Urothelium cell line (cell line): ENCODE results near the gene OSBPL8.

Experiments
- DNase-seq: peaks from one replicate; pipeline ENCODE4 v3.0.0; 2011; ENCODE audit warnings: low spot score, mixed read lengths
- FAIRE-seq: peaks from 2 replicates; lab custom pipeline; 2011; peaks lifted over from hg19 to GRCh38; lab: Jason Lieb, UNC

OSBPL8 gene

DNA sequence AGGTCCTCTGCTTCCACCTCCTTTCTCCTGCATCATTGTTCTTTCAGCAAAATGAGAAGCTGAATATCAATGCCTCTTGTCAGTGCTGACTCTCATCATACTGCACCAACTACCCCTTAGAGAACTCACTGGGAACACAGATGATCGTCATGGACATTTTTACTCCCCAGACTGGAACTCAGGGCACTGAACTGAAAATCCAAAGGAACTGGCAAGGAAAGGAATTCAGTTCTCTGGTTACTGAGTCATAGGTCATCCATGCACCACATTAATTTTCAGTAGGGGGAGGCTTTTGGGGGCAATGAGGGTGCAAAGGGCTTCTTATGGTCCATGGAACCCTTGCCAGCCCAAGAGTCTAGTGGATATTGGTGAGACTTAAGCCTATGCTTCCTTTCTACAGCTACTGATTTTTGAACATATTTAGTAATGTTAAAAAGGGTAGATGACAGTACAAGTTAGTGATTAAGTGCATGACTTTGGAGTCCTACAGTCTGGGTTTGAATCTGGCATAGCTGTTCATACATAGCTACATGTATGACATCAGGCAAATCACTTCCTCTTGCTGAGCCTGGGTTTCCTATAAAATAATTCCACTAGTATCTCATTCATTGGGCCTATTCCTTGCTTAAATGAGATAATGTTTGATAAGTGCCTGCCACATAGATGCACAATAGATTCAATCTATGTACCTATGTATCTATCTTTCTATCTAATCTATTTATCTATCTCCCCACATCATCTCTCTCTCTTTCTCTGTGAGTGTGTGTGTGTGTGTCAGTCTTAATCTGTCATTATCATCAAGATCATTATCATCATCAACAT lies 240.6 kb downstream of the OSBPL8 start:
- FAIRE-seq (no peak), DNase-seq (no peak)

DNA sequence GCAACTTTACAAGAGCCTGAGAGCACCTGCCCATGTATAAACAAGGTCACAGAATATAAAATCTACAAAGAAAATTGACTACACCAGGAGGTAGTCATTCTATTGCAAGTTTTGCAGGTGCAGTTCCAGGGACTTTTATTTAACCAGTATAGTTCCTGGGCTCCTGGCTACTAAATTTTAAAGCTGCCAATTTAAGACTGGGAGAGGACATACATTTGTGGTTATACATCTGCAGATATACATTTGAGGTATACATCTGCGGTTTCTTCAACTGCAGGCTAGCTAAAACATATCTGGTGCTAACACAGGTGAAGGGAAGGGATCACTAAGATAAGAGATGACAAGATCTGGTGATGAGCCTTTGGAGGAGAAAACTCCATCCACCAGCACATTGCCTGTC lies 241.6 kb downstream of the OSBPL8 start:
- FAIRE-seq (no peak), DNase-seq (no peak)

DNA sequence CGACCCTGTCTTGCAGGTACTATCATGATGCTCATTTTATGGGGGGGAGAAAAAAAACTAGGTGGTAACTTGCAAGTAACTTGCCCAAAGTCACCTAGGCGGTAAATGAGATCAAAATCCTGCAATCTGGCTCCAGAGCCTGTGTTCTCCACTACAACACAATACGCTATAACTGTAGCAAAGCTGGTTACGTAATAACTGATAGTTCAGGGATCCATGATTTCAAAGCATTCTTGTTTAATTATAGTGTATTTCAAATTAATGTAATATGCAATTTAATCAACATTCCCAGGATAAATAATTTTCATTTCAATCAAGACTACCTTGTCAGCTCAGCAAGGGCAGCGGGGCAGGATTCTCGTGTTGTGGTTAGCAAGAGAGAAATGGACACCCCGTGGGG lies 243.1 kb downstream of the OSBPL8 start:
- DNase-seq = no peak
- no peak for FAIRE-seq

DNA sequence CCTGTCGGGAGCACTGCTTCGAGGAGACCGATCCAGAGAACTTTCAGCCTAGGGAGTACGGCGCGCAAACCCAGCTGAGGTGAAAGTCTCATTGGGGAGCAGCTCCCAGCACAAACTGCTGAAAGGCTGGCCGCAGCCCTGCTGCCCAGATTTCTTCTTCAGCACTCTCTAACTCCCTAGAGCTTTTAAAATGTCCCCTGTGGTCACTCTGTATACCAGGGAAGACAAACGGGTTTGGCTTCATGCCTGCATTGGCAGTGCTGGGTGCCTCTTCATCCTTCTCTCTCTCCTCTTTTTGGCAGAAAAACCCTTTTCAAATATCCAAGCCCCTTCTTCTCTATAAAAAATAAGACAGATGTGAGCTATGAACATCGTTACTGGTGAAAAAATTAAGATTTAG lies 246.3 kb downstream of the OSBPL8 start:
- no peak for DNase-seq
- no peak for FAIRE-seq

DNA sequence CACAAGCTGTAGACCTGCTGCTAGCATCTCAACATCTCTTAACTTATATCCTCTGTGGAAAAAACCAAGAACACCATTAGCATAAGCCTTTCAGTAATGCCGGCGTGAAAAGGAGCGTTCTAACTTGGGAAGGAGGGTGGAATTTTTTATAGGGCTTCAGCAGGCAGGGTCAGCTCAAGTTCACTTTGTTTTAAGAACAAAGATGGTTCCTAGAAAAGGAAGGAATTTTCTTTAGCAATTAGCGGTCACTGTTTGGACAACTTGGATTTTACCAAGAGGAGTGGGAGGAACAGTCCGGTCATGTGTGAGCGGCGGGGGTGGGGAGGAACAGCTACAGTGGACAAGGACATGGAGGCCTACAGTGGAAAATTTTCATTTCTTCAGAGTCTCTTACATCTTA lies 247.3 kb downstream of the OSBPL8 start:
- no peak for DNase-seq
- no peak for FAIRE-seq

DNA sequence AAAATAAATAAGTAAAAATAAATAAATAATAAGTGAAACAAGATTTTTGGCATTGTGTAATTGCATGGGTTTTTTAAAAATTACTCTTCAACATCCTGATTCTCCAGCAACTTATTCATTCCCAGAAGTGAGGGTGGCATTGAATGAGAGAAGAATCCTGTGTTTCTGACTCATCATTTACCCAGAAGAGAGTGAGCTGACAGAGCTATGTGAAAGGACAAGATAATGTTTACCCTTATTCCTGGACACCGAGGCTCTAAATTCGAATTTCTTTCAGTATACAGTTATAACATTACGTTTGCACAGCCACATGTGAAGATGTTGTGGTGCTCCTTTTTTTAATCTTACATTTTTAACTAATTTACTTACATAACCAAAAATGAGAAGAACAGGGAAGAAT lies 247.8 kb downstream of the OSBPL8 start:
- FAIRE-seq = no peak
- no peak for DNase-seq

DNA sequence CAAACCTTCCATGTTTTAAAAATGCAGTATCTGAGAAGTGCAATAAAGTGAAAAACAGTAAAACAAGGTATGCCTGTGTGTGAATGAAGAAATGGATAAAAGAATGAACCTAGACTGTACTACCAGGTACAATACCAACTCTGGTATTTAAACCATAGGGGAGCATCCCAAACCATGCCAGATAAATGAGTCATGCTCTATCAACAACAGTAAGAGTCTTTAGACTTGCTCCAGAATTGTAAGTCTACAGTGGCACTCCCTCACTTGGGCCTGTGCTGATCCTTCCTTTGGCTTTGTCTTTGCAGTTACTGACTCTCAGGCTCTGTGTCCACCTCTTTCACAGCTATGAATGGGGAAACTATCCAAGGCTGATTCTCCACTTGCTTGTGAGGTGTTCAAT lies 249.5 kb downstream of the OSBPL8 start:
- FAIRE-seq = no peak
- DNase-seq = peak; percentile 52

DNA sequence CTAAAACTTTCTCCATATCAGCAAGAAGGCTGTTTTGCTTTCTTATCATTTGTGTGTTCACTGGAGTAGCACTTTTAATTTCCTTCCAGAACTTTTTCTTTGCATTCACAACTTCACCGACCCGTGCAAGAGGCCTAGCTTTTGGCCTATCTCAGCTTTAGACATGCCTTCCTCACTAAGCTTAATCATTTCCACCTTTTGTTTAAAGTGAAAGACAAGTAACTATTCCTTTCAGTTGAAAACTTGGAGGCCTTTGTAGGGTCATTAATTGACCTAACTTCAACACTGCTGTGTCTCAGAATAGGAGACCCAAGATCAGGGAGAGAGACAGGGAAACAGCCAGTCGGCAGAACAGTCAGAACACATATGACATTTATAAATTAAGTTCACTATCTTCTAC lies 250.7 kb downstream of the OSBPL8 start:
- FAIRE-seq = no peak
- no peak for DNase-seq

DNA sequence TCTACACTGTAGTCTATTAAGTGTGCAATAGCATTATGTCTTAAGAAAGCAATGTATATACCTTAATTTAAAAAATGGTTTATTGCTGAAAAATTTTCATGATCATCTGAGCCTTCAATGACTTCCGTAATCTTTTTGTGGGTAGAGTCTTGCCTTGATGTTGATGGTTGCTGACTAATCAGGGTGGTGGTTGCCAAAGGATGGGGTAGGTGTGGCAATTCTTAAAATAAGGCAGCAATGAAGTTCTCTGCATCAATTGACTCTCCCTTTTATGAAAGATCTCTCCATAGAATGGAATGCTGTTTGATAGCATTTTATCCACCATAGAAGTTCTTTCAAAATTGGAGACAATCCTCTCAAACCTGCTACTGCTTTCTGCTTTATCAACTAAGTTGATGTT lies 252.5 kb downstream of the OSBPL8 start:
- DNase-seq (no peak), FAIRE-seq (no peak)

DNA sequence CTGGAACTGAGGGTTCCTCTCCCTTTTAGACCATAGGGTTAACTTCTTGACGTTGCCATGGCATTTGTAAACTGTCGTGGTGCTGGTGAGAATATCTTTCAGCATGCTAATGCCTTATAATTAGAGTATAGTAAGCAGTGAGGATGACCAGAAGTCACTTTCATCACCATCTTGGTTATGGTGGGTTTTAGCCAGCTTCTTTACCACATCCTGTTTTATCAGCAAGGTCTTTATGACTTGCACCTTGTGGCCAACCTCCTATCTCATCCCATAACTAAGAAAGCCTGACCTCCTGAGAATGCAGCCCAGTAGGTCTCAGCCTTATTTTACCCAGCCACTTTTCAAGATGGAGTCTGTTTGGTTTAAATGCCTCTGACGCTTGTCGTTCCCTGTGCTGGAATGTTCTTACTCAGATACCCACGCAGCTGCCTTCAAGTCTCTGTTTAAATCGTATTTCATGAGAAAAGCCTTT lies 255.5 kb downstream of the OSBPL8 start:
- FAIRE-seq = no peak

DNA sequence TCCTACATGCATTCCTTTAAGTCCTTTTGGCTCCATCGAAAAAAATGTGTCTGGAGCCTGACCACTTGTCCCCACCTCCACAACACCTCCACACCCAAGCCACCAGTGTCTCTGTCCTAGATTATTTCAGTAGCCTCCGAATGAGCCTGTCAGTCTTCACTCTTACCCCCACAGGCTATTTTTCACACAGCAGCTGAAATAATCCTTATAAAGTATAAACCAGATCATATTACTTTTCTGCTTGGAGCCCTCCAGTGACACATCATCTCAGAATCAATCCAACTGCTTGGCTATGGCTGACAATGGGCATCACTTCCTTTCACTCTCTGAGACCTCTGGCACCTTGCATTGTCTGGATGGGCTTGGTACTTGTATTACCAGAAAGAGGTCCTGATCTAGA lies 256.2 kb downstream of the OSBPL8 start:
- DNase-seq = no peak
- no peak for FAIRE-seq

More for the DNA sequence above, 255.5 kb downstream of the OSBPL8 start:
- no peak for DNase-seq
